OCI-LY1 (cell line): Measurements from ENCODE around the gene SCAMP3.

Experiments
- H2AFZ ChIP-seq: fragments of 200-600 bp; sonication (generic), shearing (Covaris generic); 2 replicates; pipeline ENCODE4 v1.6.0; 2014; ENCODE audit warnings: antibody characterized with exemption, mild to moderate bottlenecking, low read length
- H3F3A ChIP-seq: fragments of 200-600 bp; sonication (generic), shearing (Covaris generic); 2 replicates; pipeline ENCODE4 v1.6.0; 2014; ENCODE audit warnings: mild to moderate bottlenecking, antibody characterized with exemption, low read length, moderate library complexity; ENCODE audit not compliant: insufficient read depth
- H3K27ac ChIP-seq: fragments of 200-600 bp; sonication (generic); 2 replicates; pipeline ENCODE4 v1.5.1; 2014; ENCODE audit warnings: low read length, mixed run types, mild to moderate bottlenecking, low read depth; ENCODE audit not compliant: poor library complexity, severe bottlenecking
- H3K27me3 ChIP-seq: fragments of 200-600 bp; sonication (generic); 2 replicates; pipeline ENCODE4 v1.6.0; 2014; ENCODE audit warnings: antibody characterized with exemption, mild to moderate bottlenecking, low read length, moderate library complexity; ENCODE audit not compliant: insufficient read depth
- H3K36me3 ChIP-seq: fragments of 200-600 bp; sonication (generic); 2 replicates; pipeline ENCODE4 v1.6.1; 2014; ENCODE audit warnings: mild to moderate bottlenecking, antibody characterized with exemption, low read length, moderate library complexity, mixed read lengths; ENCODE audit not compliant: insufficient read depth
- H3K4me1 ChIP-seq: fragments of 200-600 bp; sonication (generic); 2 replicates; pipeline ENCODE4 v1.5.1; 2014; ENCODE audit warnings: mild to moderate bottlenecking, low read length, moderate library complexity; ENCODE audit not compliant: insufficient read depth, severe bottlenecking
- H3K4me2 ChIP-seq: fragments of 200-600 bp; sonication (generic), shearing (Covaris generic); 2 replicates; pipeline ENCODE4 v1.6.1; 2014; ENCODE audit warnings: low read length
- H3K4me3 ChIP-seq: fragments of 200-600 bp; sonication (generic); 2 replicates; pipeline ENCODE4 v1.5.1; 2014; ENCODE audit warnings: low read length, low read depth, mild to moderate bottlenecking, mixed read lengths; ENCODE audit not compliant: poor library complexity, severe bottlenecking
- H3K79me2 ChIP-seq: fragments of 200-600 bp; shearing (Covaris generic); 2 replicates; pipeline ENCODE4 v1.6.1; 2016; ENCODE audit warnings: mixed run types, low read length, mixed read lengths; ENCODE audit not compliant: insufficient read depth
- H3K9ac ChIP-seq: fragments of 200-600 bp; sonication (generic), shearing (Covaris generic); 2 replicates; pipeline ENCODE4 v1.6.1; 2014; ENCODE audit warnings: mild to moderate bottlenecking, low read length, mixed read lengths
- H3K9me2 ChIP-seq: fragments of 200-600 bp; sonication (generic), shearing (Covaris generic); 2 replicates; pipeline ENCODE4 v1.6.1; 2014; ENCODE audit warnings: low read depth, mild to moderate bottlenecking, low read length, mixed read lengths
- H3K9me3 ChIP-seq: fragments of 200-600 bp; shearing (Covaris generic); 2 replicates; pipeline ENCODE4 v1.6.1; 2014; ENCODE audit warnings: low read length, mixed read lengths
- H4K20me1 ChIP-seq: fragments of 200-600 bp; sonication (generic), shearing (Covaris generic); 2 replicates; pipeline ENCODE4 v1.6.0; 2016; ENCODE audit warnings: mild to moderate bottlenecking, low read length; ENCODE audit not compliant: insufficient read depth
- EZH2 ChIP-seq: fragments of 200-600 bp; sonication (generic), shearing (Covaris generic); IDR thresholded peaks from 2 replicates; pipeline ENCODE4 v1.8.0; 2017; ENCODE audit warnings: borderline replicate concordance, mixed run types, mild to moderate bottlenecking, antibody characterized with exemption, low read length, moderate library complexity, mixed read lengths
- TF ChIP-seq, protein P1 (sequence below): fragments of 200-600 bp; sonication (generic), shearing (Covaris generic); IDR thresholded peaks from 2 replicates; pipeline ENCODE4 v1.5.1; 2017; ENCODE audit warnings: mild to moderate bottlenecking, antibody characterized with exemption, low read length, moderate library complexity, mixed read lengths

The SCAMP3 gene

DNA sequence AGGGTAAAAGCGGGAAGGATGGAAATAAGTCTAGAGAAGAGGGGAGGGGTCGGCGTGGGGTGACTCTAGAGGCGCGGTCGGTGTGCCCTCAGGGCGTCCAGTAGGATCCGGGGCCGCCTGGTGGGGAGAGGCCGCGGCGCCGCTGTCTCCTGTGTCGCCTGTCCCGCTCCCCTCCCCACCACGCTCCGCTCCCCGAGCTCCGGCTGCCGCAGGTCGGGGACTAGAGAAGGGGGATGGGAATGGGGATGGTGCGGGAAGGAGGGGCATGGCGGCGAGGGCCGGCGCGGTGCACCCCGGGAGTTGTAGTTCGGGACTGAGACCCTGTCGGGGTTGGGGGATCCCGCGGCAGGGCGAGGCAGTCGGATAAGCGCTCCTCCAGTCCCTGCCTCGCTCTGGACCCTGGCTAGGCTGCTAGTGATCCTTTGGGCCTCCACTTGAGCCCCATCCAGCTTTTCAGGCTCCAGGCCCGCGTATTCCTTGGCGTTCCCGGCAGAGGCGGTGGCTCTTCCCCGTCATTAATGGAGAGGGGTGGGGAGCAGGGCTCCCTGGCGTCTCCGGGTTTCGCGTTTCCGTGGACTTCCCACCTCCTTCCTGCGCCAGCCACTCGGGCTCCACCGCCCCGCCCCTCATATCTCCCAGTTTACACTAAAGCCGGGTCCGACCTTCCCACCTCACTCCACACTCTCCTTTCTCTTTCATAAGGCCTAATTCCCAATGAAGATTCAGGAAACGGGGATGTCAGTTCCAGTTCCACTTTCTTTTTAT lies 6.7 kb downstream of the SCAMP3 start, which contains the start of gene ENTREP3:
TSS of gene ENTREP3 (minus strand) at position 241 of the 765 bp plus-strand sequence. CDS start 606 bp downstream, outside the sequence.
- Histone ChIP-seq H3K9me2 (no peaks in the 10 kb centered on the region), H3K27ac (peak within 1 kb of the TSS; percentile 57), H3K9ac (peak within 1 kb of the TSS; percentile 68), H4K20me1 (no peaks in the 10 kb centered on the region), H3K4me2 (peak within 1 kb of the TSS; percentile 86), H2AFZ (no peak within 1 kb of the TSS), H3K9me3 (no peaks in the 10 kb centered on the region), H3K4me1 (peaks cover 34% of the 10 kb centered on the region), H3K79me2 (no peaks in the 10 kb centered on the region), H3K27me3 (no peaks in the 10 kb centered on the region), H3K4me3 (peak within 1 kb of the TSS; percentile 72), H3K36me3 (peaks cover 21% of the 10 kb centered on the region; the same call in 1 of the 2 replicates), H3F3A (no peaks in the 10 kb centered on the region)
- TF ChIP-seq EZH2 = no peak
- TF ChIP-seq, protein P1, sequence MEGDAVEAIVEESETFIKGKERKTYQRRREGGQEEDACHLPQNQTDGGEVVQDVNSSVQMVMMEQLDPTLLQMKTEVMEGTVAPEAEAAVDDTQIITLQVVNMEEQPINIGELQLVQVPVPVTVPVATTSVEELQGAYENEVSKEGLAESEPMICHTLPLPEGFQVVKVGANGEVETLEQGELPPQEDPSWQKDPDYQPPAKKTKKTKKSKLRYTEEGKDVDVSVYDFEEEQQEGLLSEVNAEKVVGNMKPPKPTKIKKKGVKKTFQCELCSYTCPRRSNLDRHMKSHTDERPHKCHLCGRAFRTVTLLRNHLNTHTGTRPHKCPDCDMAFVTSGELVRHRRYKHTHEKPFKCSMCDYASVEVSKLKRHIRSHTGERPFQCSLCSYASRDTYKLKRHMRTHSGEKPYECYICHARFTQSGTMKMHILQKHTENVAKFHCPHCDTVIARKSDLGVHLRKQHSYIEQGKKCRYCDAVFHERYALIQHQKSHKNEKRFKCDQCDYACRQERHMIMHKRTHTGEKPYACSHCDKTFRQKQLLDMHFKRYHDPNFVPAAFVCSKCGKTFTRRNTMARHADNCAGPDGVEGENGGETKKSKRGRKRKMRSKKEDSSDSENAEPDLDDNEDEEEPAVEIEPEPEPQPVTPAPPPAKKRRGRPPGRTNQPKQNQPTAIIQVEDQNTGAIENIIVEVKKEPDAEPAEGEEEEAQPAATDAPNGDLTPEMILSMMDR = no peak

DNA sequence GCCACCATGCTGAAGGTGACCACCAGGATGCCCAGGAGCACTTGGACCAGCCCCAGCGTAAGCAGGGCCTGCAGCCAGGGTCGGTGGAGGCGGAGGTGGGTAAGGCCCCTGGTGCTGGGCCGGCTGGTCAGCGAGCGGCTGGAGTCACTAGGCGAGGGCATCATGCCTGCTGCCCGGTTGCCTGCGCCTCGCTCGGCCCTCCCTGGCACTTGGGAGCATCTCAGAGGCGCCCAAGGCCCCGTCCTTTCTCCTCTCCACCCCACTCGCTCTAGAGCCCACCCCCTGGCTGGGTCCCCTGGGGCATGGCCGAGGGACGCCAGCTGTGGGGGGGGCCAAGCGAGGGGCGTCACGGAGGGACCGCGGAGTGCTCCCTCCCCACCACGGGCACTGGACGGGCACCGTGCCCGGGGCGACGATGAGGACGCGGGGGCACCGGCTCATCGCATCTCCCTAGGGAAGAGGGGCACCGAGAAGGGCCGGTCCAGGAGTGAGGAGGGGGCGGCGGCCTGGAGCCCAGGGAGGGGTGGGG lies 7.4 kb downstream of the SCAMP3 start:
- Histone ChIP-seq H3K36me3 (peaks cover 17% of the 10 kb centered on the region; the same call in 1 of the 2 replicates), H3K4me3 (peak overlapping the region; percentile 72), H3K9me3 (no peaks in the 10 kb centered on the region), H2AFZ (no peak overlapping the region), H3K27ac (peak overlapping the region; percentile 55), H3K79me2 (no peaks in the 10 kb centered on the region), H3K9ac (peak overlapping the region; percentile 68), H3K27me3 (no peaks in the 10 kb centered on the region), H3K9me2 (no peaks in the 10 kb centered on the region), H4K20me1 (no peaks in the 10 kb centered on the region), H3F3A (no peaks in the 10 kb centered on the region), H3K4me1 (peaks cover 38% of the 10 kb centered on the region), H3K4me2 (peak overlapping the region; percentile 86)
- TF ChIP-seq, protein P1 = no peak
- no peak for TF ChIP-seq EZH2

DNA sequence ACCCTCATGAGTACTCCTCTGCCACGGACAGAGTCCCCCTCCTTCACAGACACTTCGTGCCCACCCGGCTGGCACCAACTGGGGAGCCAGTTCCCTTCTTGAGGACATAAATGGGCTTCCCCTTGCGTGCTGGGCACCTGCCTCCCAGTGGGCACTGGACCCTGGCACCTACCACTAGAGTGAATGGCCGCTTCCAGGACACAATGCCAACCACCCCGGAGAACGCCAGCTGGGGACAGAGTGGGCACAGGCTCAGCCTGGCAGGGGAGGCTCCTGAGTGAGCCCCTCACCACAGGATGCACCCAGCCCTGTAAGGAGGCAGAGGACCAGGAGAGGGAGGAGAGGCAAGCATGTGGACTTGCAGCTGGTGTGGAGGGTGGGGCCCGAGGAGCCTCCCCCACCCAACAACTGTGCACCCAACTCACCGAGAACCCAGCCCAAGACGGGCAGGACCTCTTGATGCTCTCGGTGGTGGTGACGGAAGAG lies 7.9 kb downstream of the SCAMP3 start:
- Histone ChIP-seq H3K79me2 (no peaks in the 10 kb centered on the region), H4K20me1 (no peaks in the 10 kb centered on the region), H3K27ac (peak overlapping the region; percentile 55), H2AFZ (no peak overlapping the region), H3K4me1 (peaks cover 43% of the 10 kb centered on the region), H3K4me3 (peak overlapping the region; percentile 72), H3K4me2 (peak overlapping the region; percentile 86), H3K9ac (peak overlapping the region; percentile 68), H3K27me3 (no peaks in the 10 kb centered on the region), H3K9me3 (no peaks in the 10 kb centered on the region), H3K36me3 (peaks cover 14% of the 10 kb centered on the region; the same call in 1 of the 2 replicates), H3F3A (no peaks in the 10 kb centered on the region), H3K9me2 (no peaks in the 10 kb centered on the region)
- TF ChIP-seq EZH2 = no peak
- TF ChIP-seq, protein P1 = no peak
